Hematopoietic multipotent progenitor cell treated with erythropoietin and hydrocortisone succinate and interleukin-3 and kit ligand, for 17 days (in vitro differentiated cells): ENCODE measurements around the gene C1orf21.
"Not testable (repeated sequence)": the region's sequence is repeated elsewhere in the genome, so short reads cannot be mapped to it uniquely, and the experiment has no call there.

ENCODE experiments used
- DNase-seq: peaks from one replicate; pipeline ENCODE4 v3.0.0-alpha.2; 2015; ENCODE audit warnings: low spot score

C1orf21 gene, protein sequence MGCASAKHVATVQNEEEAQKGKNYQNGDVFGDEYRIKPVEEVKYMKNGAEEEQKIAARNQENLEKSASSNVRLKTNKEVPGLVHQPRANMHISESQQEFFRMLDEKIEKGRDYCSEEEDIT

DNA sequence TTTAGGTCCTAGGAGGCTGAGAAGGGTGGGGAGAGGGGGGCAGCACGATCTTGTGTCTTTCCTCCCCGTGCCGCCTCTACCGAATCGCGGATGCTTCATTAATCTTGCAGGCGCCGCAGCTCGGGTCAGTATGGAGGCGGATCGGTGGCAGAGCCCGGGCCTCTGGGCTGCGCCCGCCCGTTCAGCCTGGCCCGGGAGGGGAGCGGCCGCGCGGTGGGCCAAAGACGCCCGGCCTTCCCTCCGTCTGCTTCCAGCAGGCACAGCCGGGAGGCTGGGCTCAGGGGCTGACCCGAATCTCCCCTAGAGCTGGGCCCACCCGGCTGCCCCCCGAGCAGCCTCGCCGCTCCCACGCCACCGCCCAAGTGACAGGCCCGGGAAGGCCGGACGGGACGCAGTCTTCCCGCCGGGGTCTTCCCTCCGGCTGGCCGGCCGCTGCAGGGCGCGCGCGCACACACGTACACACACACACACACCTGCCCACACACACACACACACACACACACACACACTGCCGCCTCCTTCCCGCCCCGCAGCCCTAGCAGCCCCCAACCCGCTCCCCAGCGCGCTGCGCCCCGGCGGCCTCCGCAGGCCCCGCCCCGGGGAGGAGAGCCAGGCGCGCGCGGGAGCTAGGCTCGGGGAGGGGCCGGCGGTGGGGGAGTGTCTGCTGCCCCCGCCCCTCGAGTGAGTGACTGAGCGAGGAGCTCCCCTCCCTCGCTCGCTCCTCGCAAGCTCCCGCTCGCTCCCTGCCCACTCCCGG is at the start of gene C1orf21:
TSS of gene C1orf21 (plus strand) at position 718 of the 757 bp plus-strand sequence. CDS start 90,481 bp downstream, outside the sequence.
- peak; percentile 40 for DNase-seq

DNA sequence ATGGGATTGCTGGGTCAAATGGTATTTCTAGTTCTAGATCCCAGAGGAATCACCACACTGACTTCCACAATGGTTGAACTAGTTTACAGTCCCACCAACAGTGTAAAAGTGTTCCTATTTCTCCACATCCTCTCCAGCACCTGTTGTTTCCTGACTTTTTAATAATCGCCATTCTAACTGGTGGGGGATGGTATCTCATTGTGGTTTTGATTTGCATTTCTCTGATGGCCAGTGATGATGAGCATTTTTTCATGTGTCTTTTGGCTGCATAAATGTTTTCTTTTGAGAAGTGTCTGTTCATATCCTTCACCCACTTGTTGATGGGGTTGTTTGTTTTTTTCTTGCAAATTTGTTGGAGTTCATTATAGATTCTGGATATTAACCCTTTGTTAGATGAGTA is 49.0 kb upstream of the C1orf21 start:
- not testable (repeated sequence) for DNase-seq

GRCh38 chr1:184340984-184341383 is 45.8 kb upstream of the C1orf21 start:
- DNase-seq, result no peak

DNA sequence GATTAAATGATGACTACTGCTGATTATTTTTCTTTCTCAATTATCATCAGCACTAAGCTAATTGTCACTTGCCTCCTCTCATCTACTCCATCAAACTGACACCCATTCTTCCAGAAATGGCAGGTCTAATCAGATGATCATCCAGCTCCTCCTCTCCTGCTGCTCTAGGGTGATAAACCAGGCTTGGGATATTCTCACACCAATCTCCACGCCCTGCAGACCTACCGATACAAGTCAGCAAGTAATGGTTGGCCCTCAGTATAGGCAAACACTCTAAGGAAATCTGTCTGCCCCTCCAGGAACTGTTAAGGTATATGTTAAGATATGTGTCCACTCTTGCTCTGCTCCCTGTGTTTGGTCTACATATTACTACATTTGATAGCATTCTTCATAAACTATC is 36.3 kb upstream of the C1orf21 start:
- DNase-seq, result no peak

- no peak for DNase-seq
Measured at GRCh38 chr1:184351416-184351975, 35.3 kb upstream of the C1orf21 start.

- no peak for DNase-seq
Measured at GRCh38 chr1:184352776-184353175, 34.1 kb upstream of the C1orf21 start.

- DNase-seq, result no peak
Measured at GRCh38 chr1:184354719-184355118, 32.1 kb upstream of the C1orf21 start.

DNA sequence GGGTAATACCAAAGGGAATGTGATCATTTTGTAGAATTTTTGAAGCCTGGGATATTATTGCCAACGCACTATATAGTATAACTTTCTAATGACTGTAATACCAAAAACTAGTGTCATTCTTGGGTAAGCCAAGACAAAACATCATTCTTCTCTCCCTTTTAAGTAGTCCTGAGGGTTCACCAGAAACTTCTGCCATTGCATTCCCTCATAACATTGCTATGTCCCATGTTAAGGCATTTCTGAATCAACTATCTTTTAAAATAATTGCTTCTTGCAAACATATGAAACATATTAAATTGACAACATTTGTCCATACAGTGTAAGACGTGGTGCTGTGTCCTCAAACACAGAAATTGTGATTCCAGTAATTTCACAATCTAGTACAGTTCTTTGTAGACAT is 29.9 kb upstream of the C1orf21 start:
- no peak for DNase-seq

- DNase-seq, result no peak
Measured at GRCh38 chr1:184358256-184358655, 28.6 kb upstream of the C1orf21 start.

GRCh38 chr1:184359909-184360308 is 26.9 kb upstream of the C1orf21 start:
- no peak for DNase-seq

- DNase-seq, result no peak
Measured at GRCh38 chr1:184362876-184363275, 24.0 kb upstream of the C1orf21 start.

GRCh38 chr1:184365699-184366098 is 21.1 kb upstream of the C1orf21 start:
- no peak for DNase-seq

GRCh38 chr1:184366997-184367396 is 19.8 kb upstream of the C1orf21 start:
- DNase-seq, result no peak

GRCh38 chr1:184367427-184368038 is 19.3 kb upstream of the C1orf21 start:
- no peak for DNase-seq

DNA sequence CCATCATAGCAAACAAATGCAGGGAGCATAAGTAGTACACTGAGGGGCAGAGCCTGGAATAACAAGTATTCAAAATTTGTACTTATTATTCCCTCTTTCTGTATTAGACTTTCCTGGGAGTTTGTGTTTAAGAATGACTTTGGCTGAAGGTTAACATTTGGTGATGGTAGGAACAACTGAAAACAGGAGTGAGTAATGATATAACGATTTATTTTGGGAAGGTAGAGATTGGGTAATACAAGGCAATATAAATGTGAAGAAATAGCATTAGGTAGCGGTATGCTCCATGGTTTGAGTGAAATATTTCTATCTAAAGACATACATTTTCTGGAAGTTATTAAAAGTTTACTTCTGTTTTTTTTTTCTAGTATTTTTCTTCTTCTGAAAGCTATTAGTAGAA is 18.5 kb upstream of the C1orf21 start:
- DNase-seq, result no peak

DNA sequence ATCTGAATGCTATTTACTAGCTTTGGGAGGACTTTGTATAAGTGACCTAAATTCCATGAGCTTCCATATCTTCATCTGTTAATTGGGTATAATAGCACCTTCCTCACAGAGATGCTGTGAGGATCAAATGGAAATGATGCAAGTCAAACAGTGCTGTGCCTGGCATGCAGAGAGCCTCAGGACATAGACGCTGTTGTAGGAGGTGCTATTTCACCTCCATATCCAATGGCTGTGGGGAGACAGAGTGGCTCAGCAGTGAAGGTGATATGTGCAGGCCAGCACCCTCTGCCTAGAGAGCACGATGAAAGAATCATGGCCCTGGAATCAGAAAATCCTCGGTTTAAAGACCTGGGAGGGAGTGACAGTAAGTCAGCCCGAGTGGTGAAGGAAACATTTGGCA is 16.0 kb upstream of the C1orf21 start:
- DNase-seq, result no peak

DNA sequence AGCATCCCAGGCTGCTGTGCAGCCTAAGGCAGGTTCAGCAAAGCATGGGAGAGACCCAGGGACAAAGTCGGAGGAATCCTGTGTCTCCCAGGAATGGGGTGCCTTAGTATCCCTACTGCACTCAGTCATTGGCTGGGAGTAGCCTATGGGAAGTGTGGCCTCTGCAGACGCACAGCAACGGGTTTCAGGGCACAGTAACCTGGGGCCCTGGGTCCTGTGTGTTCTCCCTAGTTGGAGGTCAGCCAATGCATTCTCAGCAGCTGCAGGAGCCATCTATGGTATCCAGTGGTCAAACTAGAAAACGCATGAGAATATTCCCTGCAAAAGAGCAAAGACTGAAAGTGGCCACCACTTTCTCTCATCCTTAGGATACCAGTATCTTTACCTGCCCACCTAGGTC is 13.7 kb upstream of the C1orf21 start:
- DNase-seq, result no peak

DNA sequence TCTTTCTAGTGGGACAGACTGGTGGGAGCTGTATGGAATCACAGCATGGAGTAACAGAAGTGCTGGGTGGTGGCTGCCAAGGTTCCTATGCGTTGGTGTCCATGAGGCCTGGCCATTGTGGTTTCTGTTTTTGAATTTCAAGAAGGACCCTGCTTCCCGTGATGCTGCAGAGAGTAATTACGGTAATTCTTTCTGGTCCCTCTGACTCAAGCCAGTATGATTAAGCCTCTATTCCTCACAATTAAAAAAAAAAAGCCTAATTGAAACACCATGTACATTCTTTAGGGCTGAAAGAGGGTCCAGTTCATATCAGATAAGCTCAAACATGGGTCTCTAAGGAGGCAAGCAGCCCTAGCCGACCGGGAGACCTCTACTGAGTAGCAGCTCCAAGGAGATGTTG is 10.5 kb upstream of the C1orf21 start:
- no peak for DNase-seq

GRCh38 chr1:184379111-184379752 is 7.6 kb upstream of the C1orf21 start:
- DNase-seq, result no peak

DNA sequence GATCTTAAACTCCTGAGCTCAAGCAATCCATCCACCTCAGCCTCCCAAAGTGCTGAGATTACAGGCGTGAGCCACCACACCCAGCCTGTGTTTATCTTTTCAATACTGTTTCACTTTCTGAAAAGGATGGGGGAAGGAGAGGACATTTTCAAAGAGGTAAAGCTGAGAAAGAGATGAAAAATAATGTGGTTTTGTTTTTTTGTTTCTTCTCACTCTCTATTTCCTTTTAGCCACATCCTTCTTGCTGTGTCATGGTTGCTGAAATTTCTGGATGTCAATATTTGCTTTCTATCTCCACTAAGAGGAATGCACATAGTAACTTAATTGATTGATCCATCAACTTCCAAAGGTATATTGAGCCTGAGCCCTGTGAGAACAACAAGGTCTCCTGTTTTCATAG is 6.4 kb upstream of the C1orf21 start:
- no peak for DNase-seq

DNA sequence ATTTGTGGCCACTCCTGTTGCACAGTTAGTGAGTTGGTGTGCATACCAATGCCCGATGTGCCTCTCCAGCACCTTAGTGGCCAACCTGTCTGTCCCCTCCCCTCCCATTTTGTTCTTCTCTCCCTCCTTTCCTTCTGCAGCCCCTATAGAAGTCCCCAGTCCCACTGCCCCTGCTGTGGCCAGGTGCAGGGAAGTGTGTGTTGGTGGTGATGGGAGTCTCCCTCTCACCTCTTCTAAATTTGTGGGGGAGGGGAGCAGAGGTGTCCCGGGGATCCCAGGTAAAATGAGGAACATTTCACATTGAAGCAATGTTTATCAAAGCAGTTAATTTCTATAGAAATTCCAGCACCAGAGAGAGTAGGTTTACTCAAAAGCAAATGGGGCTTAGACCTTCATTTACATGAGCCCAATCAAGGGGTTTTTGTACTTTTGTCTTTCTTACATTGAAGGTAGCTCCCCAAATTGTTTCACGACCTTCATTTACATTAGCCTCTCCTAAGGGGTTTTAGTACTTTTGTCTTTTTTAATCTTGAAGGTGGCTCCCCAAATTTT is 3.0 kb upstream of the C1orf21 start:
- no peak for DNase-seq

- no peak for DNase-seq
Measured at GRCh38 chr1:184385865-184386311, 941 bp upstream of the C1orf21 start.
